OCI-LY1 (cell line): ENCODE data around the gene MRPL48.

ENCODE experiments used
- H2AFZ ChIP-seq: fragments of 200-600 bp; sonication (generic), shearing (Covaris generic); 2 replicates; pipeline ENCODE4 v1.6.0; 2014; ENCODE audit warnings: antibody characterized with exemption, mild to moderate bottlenecking, low read length
- H3F3A ChIP-seq: fragments of 200-600 bp; sonication (generic), shearing (Covaris generic); 2 replicates; pipeline ENCODE4 v1.6.0; 2014; ENCODE audit warnings: mild to moderate bottlenecking, antibody characterized with exemption, low read length, moderate library complexity; ENCODE audit not compliant: insufficient read depth
- H3K27ac ChIP-seq: fragments of 200-600 bp; sonication (generic); 2 replicates; pipeline ENCODE4 v1.5.1; 2014; ENCODE audit warnings: low read length, mixed run types, mild to moderate bottlenecking, low read depth; ENCODE audit not compliant: poor library complexity, severe bottlenecking
- H3K27me3 ChIP-seq: fragments of 200-600 bp; sonication (generic); 2 replicates; pipeline ENCODE4 v1.6.0; 2014; ENCODE audit warnings: antibody characterized with exemption, mild to moderate bottlenecking, low read length, moderate library complexity; ENCODE audit not compliant: insufficient read depth
- H3K36me3 ChIP-seq: fragments of 200-600 bp; sonication (generic); 2 replicates; pipeline ENCODE4 v1.6.1; 2014; ENCODE audit warnings: mild to moderate bottlenecking, antibody characterized with exemption, low read length, moderate library complexity, mixed read lengths; ENCODE audit not compliant: insufficient read depth
- H3K4me1 ChIP-seq: fragments of 200-600 bp; sonication (generic); 2 replicates; pipeline ENCODE4 v1.5.1; 2014; ENCODE audit warnings: mild to moderate bottlenecking, low read length, moderate library complexity; ENCODE audit not compliant: insufficient read depth, severe bottlenecking
- H3K4me2 ChIP-seq: fragments of 200-600 bp; sonication (generic), shearing (Covaris generic); 2 replicates; pipeline ENCODE4 v1.6.1; 2014; ENCODE audit warnings: low read length
- H3K4me3 ChIP-seq: fragments of 200-600 bp; sonication (generic); 2 replicates; pipeline ENCODE4 v1.5.1; 2014; ENCODE audit warnings: low read length, low read depth, mild to moderate bottlenecking, mixed read lengths; ENCODE audit not compliant: poor library complexity, severe bottlenecking
- H3K79me2 ChIP-seq: fragments of 200-600 bp; shearing (Covaris generic); 2 replicates; pipeline ENCODE4 v1.6.1; 2016; ENCODE audit warnings: mixed run types, low read length, mixed read lengths; ENCODE audit not compliant: insufficient read depth
- H3K9ac ChIP-seq: fragments of 200-600 bp; sonication (generic), shearing (Covaris generic); 2 replicates; pipeline ENCODE4 v1.6.1; 2014; ENCODE audit warnings: mild to moderate bottlenecking, low read length, mixed read lengths
- H3K9me2 ChIP-seq: fragments of 200-600 bp; sonication (generic), shearing (Covaris generic); 2 replicates; pipeline ENCODE4 v1.6.1; 2014; ENCODE audit warnings: low read depth, mild to moderate bottlenecking, low read length, mixed read lengths
- H3K9me3 ChIP-seq: fragments of 200-600 bp; shearing (Covaris generic); 2 replicates; pipeline ENCODE4 v1.6.1; 2014; ENCODE audit warnings: low read length, mixed read lengths
- H4K20me1 ChIP-seq: fragments of 200-600 bp; sonication (generic), shearing (Covaris generic); 2 replicates; pipeline ENCODE4 v1.6.0; 2016; ENCODE audit warnings: mild to moderate bottlenecking, low read length; ENCODE audit not compliant: insufficient read depth
- CTCF ChIP-seq: fragments of 200-600 bp; sonication (generic), shearing (Covaris generic); IDR thresholded peaks from 2 replicates; pipeline ENCODE4 v1.5.1; 2017; ENCODE audit warnings: mild to moderate bottlenecking, antibody characterized with exemption, low read length, moderate library complexity, mixed read lengths
- EZH2 ChIP-seq: fragments of 200-600 bp; sonication (generic), shearing (Covaris generic); IDR thresholded peaks from 2 replicates; pipeline ENCODE4 v1.8.0; 2017; ENCODE audit warnings: borderline replicate concordance, mixed run types, mild to moderate bottlenecking, antibody characterized with exemption, low read length, moderate library complexity, mixed read lengths

MRPL48 gene

GRCh38 chr11:73883856-73884255 is 96.2 kb downstream of the MRPL48 start:
- Histone ChIP-seq H3K36me3 (peaks cover 17% of the 10 kb centered on the region), H3F3A (no peaks in the 10 kb centered on the region), H3K9me2 (no peaks in the 10 kb centered on the region), H3K27ac (no peak overlapping the region), H3K27me3 (no peaks in the 10 kb centered on the region), H4K20me1 (no peaks in the 10 kb centered on the region), H3K4me3 (no peak overlapping the region), H3K4me1 (no peaks in the 10 kb centered on the region), H3K9ac (no peak overlapping the region), H3K9me3 (no peaks in the 10 kb centered on the region), H2AFZ (no peak overlapping the region), H3K4me2 (no peak overlapping the region), H3K79me2 (no peaks in the 10 kb centered on the region)
- TF ChIP-seq CTCF (no peak), EZH2 (no peak)

- H3K4me1 ChIP-seq: no peaks in the 10 kb centered on the region
- no peaks in the 10 kb centered on the region for H3F3A ChIP-seq
- H3K79me2 ChIP-seq: no peaks in the 10 kb centered on the region
- H3K36me3 ChIP-seq: peaks cover 39% of the 10 kb centered on the region
- no peaks in the 10 kb centered on the region for H3K9me2 ChIP-seq
- no peak overlapping the region for H3K4me3 ChIP-seq
- no peaks in the 10 kb centered on the region for H4K20me1 ChIP-seq
- no peak overlapping the region for H3K27ac ChIP-seq
- H3K27me3 ChIP-seq: no peaks in the 10 kb centered on the region
- TF ChIP-seq CTCF (no peak), EZH2 (no peak)
- no peak overlapping the region for H2AFZ ChIP-seq
- no peaks in the 10 kb centered on the region for H3K9me3 ChIP-seq
- no peak overlapping the region for H3K9ac ChIP-seq
- no peak overlapping the region for H3K4me2 ChIP-seq
These were observed 100.6 kb downstream of the MRPL48 start for GRCh38 chr11:73888244-73888643.

DNA sequence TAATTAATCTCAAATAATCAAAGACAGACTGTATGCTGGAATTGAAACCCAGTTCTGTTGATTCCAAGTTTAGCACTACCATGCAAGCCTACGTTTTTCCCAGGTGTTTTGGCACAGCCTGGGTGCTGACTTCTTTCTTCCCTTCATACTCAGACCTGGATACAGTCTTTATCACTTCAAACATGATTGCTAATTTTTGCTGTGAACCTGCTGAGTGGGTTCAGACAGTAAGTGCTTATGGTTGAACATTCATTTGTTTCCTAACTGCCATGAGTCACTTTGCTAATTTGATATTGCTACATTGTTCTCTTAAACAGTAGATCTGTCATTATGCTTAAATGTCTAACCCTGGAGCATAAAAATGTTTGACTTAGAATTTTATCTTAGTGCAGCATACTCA is 101.3 kb downstream of the MRPL48 start:
- no peak overlapping the region for H3K9ac ChIP-seq

More for the DNA sequence above, 101.3 kb downstream of the MRPL48 start:
- Histone ChIP-seq H3K9me3 (no peaks in the 10 kb centered on the region), H3F3A (no peaks in the 10 kb centered on the region), H3K9me2 (no peaks in the 10 kb centered on the region), H3K4me1 (no peaks in the 10 kb centered on the region), H3K27me3 (no peaks in the 10 kb centered on the region), H2AFZ (no peak overlapping the region), H3K36me3 (peaks cover 36% of the 10 kb centered on the region), H3K4me2 (no peak overlapping the region), H3K4me3 (no peak overlapping the region), H3K27ac (no peak overlapping the region), H4K20me1 (no peaks in the 10 kb centered on the region), H3K79me2 (no peaks in the 10 kb centered on the region)
- no peak for TF ChIP-seq EZH2
- no peak for TF ChIP-seq CTCF
